ENCODE results near the gene CGREF1. TPM values are rescaled to one million over a fixed set of nuclear protein-coding genes. Genes with fewer than 3 reads are reported as not detected.

Gene CGREF1
- total RNA-seq, 1 donor from 2014 or later: 2.4 TPM

DNA sequence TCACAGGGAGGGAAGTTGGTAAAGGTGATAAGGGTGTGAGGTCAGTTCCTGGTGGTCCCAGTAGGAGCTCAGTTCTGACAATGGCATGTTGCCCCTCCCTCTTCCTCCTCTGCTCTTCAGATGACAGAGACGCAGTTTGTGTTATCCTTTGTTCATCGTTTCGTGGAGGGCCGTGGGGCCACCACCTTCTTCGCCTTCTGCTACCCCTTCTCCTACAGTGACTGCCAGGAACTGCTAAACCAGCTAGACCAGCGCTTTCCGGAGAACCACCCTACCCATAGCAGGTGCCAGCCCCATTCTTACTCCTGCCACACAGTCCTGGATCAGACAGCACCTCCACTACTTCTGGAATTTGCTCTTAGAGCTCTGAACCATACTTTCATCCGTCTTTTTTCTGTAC lies 65.2 kb downstream of the CGREF1 start:
- DNase-seq (ENCODE audit: extremely low spot score, unreplicated experiment): no peak
- H3K36me3 Mint-ChIP-seq: peaks cover 22% of the 10 kb centered on the region
- peaks cover 14% of the 10 kb centered on the region for H3K27me3 Mint-ChIP-seq
- TF ChIP-seq, protein P1, sequence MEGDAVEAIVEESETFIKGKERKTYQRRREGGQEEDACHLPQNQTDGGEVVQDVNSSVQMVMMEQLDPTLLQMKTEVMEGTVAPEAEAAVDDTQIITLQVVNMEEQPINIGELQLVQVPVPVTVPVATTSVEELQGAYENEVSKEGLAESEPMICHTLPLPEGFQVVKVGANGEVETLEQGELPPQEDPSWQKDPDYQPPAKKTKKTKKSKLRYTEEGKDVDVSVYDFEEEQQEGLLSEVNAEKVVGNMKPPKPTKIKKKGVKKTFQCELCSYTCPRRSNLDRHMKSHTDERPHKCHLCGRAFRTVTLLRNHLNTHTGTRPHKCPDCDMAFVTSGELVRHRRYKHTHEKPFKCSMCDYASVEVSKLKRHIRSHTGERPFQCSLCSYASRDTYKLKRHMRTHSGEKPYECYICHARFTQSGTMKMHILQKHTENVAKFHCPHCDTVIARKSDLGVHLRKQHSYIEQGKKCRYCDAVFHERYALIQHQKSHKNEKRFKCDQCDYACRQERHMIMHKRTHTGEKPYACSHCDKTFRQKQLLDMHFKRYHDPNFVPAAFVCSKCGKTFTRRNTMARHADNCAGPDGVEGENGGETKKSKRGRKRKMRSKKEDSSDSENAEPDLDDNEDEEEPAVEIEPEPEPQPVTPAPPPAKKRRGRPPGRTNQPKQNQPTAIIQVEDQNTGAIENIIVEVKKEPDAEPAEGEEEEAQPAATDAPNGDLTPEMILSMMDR (conservative IDR thresholded peaks at IDR 0.05): no peak
- peaks cover 7% of the 10 kb centered on the region for H3K9me3 Mint-ChIP-seq
- peak overlapping the region; percentile 22 for H3K4me3 Mint-ChIP-seq
- peaks cover 23% of the 10 kb centered on the region for H3K4me1 Mint-ChIP-seq (ENCODE audit: unreplicated experiment)
- no peak overlapping the region for H3K27ac Mint-ChIP-seq

DNA sequence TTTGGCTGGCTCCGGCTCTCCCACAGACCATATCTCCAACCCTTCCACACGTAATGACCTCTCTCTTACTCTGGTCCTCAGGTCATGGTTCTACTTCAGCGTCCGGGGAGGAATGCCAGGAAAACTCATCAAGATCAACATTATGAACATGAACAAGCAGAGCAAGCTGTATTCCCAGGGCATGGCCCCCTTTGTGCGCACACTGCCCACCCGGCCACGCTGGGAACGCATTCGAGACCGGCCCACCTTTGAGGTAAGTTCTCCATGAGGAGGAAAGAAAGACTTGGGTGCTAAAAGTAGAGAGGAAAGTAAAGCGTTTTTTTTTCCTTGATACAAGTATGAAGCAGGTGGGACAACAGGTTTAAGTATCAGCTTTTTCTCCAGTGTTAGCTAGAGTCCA lies 65.6 kb downstream of the CGREF1 start:
- TF ChIP-seq, protein P1 (conservative IDR thresholded peaks at IDR 0.05): no peak
- H3K4me1 Mint-ChIP-seq (ENCODE audit: unreplicated experiment): peaks cover 23% of the 10 kb centered on the region
- H3K4me3 Mint-ChIP-seq: peak overlapping the region; percentile 99
- peak overlapping the region; percentile 57 for H3K27ac Mint-ChIP-seq
- peaks cover 22% of the 10 kb centered on the region for H3K36me3 Mint-ChIP-seq
- peaks cover 14% of the 10 kb centered on the region for H3K27me3 Mint-ChIP-seq
- DNase-seq (ENCODE audit: extremely low spot score, unreplicated experiment): no peak
- peaks cover 7% of the 10 kb centered on the region for H3K9me3 Mint-ChIP-seq

DNA sequence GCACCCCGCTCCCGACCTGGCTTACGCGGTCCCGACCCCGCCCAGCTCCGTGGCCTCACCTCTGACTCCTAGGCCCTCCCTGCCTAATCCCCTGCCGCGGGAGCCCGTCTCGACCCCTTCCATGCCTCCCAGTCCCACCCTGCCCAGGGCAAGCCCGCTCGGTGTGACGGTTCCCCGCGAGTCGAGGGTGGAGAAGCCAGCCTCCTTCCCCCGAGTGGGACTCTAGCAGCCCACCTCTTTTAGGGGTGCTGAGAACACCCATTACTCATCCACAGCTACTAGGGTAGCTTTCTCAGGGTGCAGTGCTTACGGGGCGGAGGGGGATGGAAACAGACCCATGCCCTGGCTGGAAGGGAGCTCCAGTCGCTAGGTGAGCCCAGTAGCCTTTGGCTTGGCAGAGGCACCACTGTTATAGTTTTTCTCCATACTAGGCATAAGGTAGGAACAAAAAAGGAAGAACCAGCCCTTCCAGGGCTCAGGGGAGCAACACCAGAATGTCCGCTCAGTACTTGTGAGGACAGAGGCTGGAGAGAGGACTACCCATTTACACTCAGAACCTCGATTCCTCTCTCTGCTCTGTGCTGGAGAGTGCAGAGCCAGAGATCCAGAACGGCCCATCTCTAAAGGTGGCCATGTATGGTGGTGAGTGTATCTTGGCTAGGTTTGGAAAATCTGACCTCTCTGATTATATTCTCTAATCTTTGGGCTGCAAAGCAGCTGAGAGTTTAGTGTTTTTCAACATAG lies 66.9 kb downstream of the CGREF1 start:
- Mint-ChIP-seq H3K27me3 (peaks cover 14% of the 10 kb centered on the region), H3K27ac (peak overlapping the region; percentile 88), H3K9me3 (peaks cover 7% of the 10 kb centered on the region), H3K4me1 (ENCODE audit: unreplicated experiment) (peaks cover 23% of the 10 kb centered on the region), H3K36me3 (peaks cover 22% of the 10 kb centered on the region), H3K4me3 (peak overlapping the region; percentile 99)
- no peak for DNase-seq (ENCODE audit: extremely low spot score, unreplicated experiment)
- TF ChIP-seq, protein P1 (conservative IDR thresholded peaks at IDR 0.05): no peak

DNA sequence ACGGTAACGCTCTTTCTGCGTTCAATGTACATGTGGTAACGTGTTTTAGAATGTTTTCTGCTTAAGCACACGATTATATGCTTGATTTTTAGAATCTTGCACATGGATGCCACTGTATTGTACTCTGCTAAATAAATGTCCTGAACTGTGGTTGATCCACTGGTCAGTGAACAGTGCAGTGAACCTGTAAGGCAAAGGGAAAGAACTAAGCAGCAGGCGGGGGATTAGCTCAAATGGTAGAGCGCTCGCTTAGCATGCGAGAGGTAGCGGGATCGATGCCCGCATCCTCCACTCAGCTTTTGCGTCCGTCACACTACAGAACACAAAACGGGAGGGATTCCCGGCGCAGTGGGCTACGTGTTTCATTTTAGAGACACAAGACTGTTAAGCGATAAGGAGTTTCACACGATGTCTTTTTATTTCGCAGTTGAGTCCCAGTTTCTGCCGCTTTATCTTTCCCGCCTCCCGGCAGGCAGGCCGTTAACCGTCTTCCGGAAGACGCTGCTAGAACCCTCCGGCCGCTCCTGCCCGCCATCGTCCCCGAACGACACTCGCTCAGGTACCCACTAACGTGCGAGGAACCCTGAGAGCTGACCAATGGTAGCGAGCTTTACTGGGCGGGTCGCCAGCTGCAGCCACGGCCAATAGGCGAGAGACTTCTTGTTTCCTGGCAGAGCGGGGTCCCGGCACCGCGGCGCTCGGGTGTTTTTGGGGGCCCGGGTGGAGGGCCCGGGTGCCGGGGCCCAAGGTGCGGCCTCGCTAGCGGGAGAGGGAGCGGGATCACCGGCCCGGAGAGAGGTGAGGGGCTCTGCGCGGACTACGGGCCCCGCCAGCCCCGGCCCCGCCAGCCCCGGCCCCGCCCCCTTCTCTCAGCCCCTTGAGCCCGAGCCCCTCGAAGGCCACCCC lies 67.7 kb downstream of the CGREF1 start, which contains the start of gene AGBL5:
AGBL5 (plus strand) TSS at position 673 of the 906 bp plus-strand sequence. CDS start 1,291 bp downstream, outside the sequence.
- peaks cover 14% of the 10 kb centered on the region for H3K27me3 Mint-ChIP-seq
- peaks cover 22% of the 10 kb centered on the region for H3K36me3 Mint-ChIP-seq
- H3K4me3 Mint-ChIP-seq: peak within 1 kb of the TSS; percentile 99
- H3K4me1 Mint-ChIP-seq (ENCODE audit: unreplicated experiment): peaks cover 23% of the 10 kb centered on the region
- H3K9me3 Mint-ChIP-seq: peaks cover 7% of the 10 kb centered on the region
- TF ChIP-seq, protein P1 (conservative IDR thresholded peaks at IDR 0.05): no peak
- peak; percentile 96 for DNase-seq (ENCODE audit: extremely low spot score, unreplicated experiment)
- peak within 1 kb of the TSS; percentile 99 for H3K27ac Mint-ChIP-seq

Other genes with a start within 250 kb of the CGREF1 start
- 13.5 and 14.4 TPM in 2 replicates for gene MAPRE3, start 148.5 kb downstream of the CGREF1 start, total RNA-seq (ENCODE audit: low replicate concordance)
- gene TMEM214, start 86.2 kb downstream of the CGREF1 start, total RNA-seq (ENCODE audit: low replicate concordance): 83.9 and 96.1 TPM in 2 replicates
- gene AGBL5, start 67.5 kb downstream of the CGREF1 start, total RNA-seq (ENCODE audit: low replicate concordance): 24.3 and 57.3 TPM in 2 replicates
- 298 and 401 TPM in 2 replicates for gene OST4, start 47.5 kb downstream of the CGREF1 start, total RNA-seq (ENCODE audit: low replicate concordance)
- gene EMILIN1, start 40.5 kb downstream of the CGREF1 start, total RNA-seq (ENCODE audit: low replicate concordance): 2.7 and 60.7 TPM in 2 replicates
- gene KHK, start 32.4 kb downstream of the CGREF1 start, total RNA-seq (ENCODE audit: low replicate concordance): 14.7 and 28.4 TPM in 2 replicates
- 0.12 and 0.51 TPM in 2 replicates for gene ABHD1, start 4.7 kb upstream of the CGREF1 start, total RNA-seq (ENCODE audit: low replicate concordance)
- gene PREB, start 15.5 kb upstream of the CGREF1 start, total RNA-seq (ENCODE audit: low replicate concordance): 52.3 and 53.6 TPM in 2 replicates
- not detected in 2 replicates for gene PRR30, start 20.3 kb upstream of the CGREF1 start, total RNA-seq (ENCODE audit: low replicate concordance)
- gene TCF23, start 29.9 kb upstream of the CGREF1 start, total RNA-seq (ENCODE audit: low replicate concordance): not detected in 2 replicates
- 97.4 and 103 TPM in 2 replicates for gene ATRAID, start 92.9 kb upstream of the CGREF1 start, total RNA-seq (ENCODE audit: low replicate concordance)
- gene SLC5A6, start 93.1 kb upstream of the CGREF1 start, total RNA-seq (ENCODE audit: low replicate concordance): 63.6 and 76.3 TPM in 2 replicates
- 51.6 and 85.1 TPM in 2 replicates for gene CAD, start 98.2 kb upstream of the CGREF1 start, total RNA-seq (ENCODE audit: low replicate concordance)
- 0.19 and 0.53 TPM in 2 replicates for gene SLC30A3, start 143.9 kb upstream of the CGREF1 start, total RNA-seq (ENCODE audit: low replicate concordance)
- gene DNAJC5G, start 156.3 kb upstream of the CGREF1 start, total RNA-seq (ENCODE audit: low replicate concordance): not detected in 2 replicates
- not detected in 2 replicates for gene TRIM54, start 163.3 kb upstream of the CGREF1 start, total RNA-seq (ENCODE audit: low replicate concordance)
- gene UCN, start 189.3 kb upstream of the CGREF1 start, total RNA-seq (ENCODE audit: low replicate concordance): 0.74 and 4.1 TPM in 2 replicates
- gene MPV17, start 204.0 kb upstream of the CGREF1 start, total RNA-seq (ENCODE audit: low replicate concordance): 48.9 and 62.4 TPM in 2 replicates
- gene GTF3C2, start 237.6 kb upstream of the CGREF1 start, total RNA-seq (ENCODE audit: low replicate concordance): 74.2 and 76.5 TPM in 2 replicates